OCI-LY3 (cell line): Measurements from ENCODE around the gene ADNP.

ENCODE experiments used
- H2AFZ ChIP-seq: fragments of 200-600, 300-600 bp; shearing (Covaris generic); 2 replicates; pipeline ENCODE4 v1.6.0; 2014; ENCODE audit warnings: antibody characterized with exemption, low read depth, low read length
- H3K27ac ChIP-seq: fragments of 200-600, 300-600 bp; sonication (generic); 2 replicates; pipeline ENCODE4 v1.5.1; 2014; ENCODE audit warnings: mild to moderate bottlenecking, low read length, moderate library complexity, mixed read lengths
- H3K27me3 ChIP-seq: fragments of 200-600, 300-600 bp; sonication (generic); 2 replicates; pipeline ENCODE4 v1.6.1; 2014; ENCODE audit warnings: low read depth, low read length, mixed read lengths
- H3K36me3 ChIP-seq: fragments of 200-600, 300-600 bp; sonication (generic); replicated peaks from 2 replicates; pipeline ENCODE3; 2014; ENCODE audit warnings: low read depth, low read length, mixed read lengths
- H3K4me1 ChIP-seq: fragments of 300-600, 200-600 bp; sonication (generic); 2 replicates; pipeline ENCODE4 v1.6.1; 2014; ENCODE audit warnings: low read length, mixed read lengths
- H3K4me2 ChIP-seq: fragments of 200-600, 300-600 bp; sonication (generic); 2 replicates; pipeline ENCODE4 v1.6.1; 2014; ENCODE audit warnings: low read length, mixed read lengths
- H3K4me3 ChIP-seq: fragments of 300-600, 200-600 bp; sonication (generic); 2 replicates; pipeline ENCODE4 v1.5.1; 2014; ENCODE audit warnings: antibody characterized with exemption, mild to moderate bottlenecking, low read length, moderate library complexity
- H3K79me2 ChIP-seq: fragments of 300-600, 200-600 bp; shearing (Covaris generic); 2 replicates; pipeline ENCODE4 v1.6.1; 2014; ENCODE audit warnings: mild to moderate bottlenecking, low read length, mixed read lengths
- H3K9ac ChIP-seq: fragments of 300-600, 200-600 bp; shearing (Covaris generic); 2 replicates; pipeline ENCODE4 v1.6.0; 2014; ENCODE audit warnings: mild to moderate bottlenecking, low read length, moderate library complexity
- H3K9me3 ChIP-seq: fragments of 200-600, 300-600 bp; shearing (Covaris generic); 2 replicates; pipeline ENCODE4 v1.6.1; 2014; ENCODE audit warnings: low read length, mixed read lengths; ENCODE audit not compliant: insufficient read depth
- H4K20me1 ChIP-seq: fragments of 200-600, 300-600 bp; sonication (generic); 2 replicates; pipeline ENCODE4 v1.6.1; 2016; ENCODE audit warnings: low read length, mixed read lengths; ENCODE audit not compliant: insufficient read depth
- EZH2phosphoT487 ChIP-seq: fragments of 200-600 bp; shearing (Covaris generic); IDR thresholded peaks from 2 replicates; pipeline ENCODE4 v1.6.1; 2018; ENCODE audit warnings: antibody characterized with exemption, mixed run types, low read depth
- TF ChIP-seq, protein P1 (sequence below): fragments of 200-600, 300-600 bp; sonication (generic); IDR thresholded peaks from 2 replicates; pipeline ENCODE4 v1.5.1; 2014; ENCODE audit warnings: antibody characterized with exemption, low read length, low read depth

ADNP gene

DNA sequence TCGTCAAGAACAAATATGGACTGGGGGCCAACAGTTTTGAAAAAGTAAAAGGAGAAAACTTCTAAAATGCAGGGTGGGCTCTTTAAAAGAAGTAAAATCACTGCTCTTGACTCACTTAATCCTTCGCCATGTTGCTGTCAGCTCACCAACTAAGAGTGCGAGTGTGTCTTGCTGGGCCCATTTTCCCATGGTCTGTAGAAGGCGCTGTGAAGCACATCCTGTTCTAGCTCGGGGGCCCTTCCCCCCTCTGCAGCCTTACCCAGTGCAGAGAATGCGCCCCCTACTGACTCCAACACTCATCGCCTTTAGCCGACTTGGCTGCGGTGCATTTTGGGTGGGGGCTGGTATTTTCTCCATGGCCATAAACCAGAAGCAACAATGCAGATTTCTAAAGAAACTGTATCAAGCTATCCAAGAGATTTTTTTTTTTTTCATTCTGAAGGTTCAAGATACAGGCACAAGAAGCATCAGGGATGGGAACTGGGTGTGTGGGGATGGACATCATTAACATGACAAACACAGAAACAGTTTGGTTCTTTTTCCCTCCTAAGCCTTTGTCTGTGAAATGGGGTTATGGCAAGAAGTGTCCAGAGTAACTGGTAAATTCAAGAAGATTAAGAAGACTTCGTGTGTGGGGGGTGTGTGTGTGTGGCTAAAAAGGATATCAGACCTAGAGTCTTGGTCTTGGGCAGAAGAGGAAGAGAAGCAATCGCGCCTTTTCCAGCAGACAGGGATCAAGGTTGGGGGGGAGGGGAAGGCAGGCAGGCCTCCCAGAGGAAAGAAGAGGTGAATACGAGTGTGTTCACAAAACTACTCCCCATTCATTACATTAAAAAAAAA, 1.7 kb downstream of the ADNP start:
- Histone ChIP-seq H3K9me3 (no peaks in the 10 kb centered on the region), H3K4me2 (peak overlapping the region; percentile 86), H3K27ac (peak overlapping the region; percentile 81), H4K20me1 (peaks cover 40% of the 10 kb centered on the region), H2AFZ (no peak overlapping the region), H3K36me3 (peaks cover 66% of the 10 kb centered on the region), H3K4me3 (peak overlapping the region; percentile 78), H3K79me2 (peaks cover 65% of the 10 kb centered on the region), H3K9ac (peak overlapping the region; percentile 97), H3K27me3 (no peaks in the 10 kb centered on the region), H3K4me1 (peaks cover 24% of the 10 kb centered on the region)
- TF ChIP-seq EZH2phosphoT487: no peak
- TF ChIP-seq, protein P1, sequence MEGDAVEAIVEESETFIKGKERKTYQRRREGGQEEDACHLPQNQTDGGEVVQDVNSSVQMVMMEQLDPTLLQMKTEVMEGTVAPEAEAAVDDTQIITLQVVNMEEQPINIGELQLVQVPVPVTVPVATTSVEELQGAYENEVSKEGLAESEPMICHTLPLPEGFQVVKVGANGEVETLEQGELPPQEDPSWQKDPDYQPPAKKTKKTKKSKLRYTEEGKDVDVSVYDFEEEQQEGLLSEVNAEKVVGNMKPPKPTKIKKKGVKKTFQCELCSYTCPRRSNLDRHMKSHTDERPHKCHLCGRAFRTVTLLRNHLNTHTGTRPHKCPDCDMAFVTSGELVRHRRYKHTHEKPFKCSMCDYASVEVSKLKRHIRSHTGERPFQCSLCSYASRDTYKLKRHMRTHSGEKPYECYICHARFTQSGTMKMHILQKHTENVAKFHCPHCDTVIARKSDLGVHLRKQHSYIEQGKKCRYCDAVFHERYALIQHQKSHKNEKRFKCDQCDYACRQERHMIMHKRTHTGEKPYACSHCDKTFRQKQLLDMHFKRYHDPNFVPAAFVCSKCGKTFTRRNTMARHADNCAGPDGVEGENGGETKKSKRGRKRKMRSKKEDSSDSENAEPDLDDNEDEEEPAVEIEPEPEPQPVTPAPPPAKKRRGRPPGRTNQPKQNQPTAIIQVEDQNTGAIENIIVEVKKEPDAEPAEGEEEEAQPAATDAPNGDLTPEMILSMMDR: peak; percentile 100

DNA sequence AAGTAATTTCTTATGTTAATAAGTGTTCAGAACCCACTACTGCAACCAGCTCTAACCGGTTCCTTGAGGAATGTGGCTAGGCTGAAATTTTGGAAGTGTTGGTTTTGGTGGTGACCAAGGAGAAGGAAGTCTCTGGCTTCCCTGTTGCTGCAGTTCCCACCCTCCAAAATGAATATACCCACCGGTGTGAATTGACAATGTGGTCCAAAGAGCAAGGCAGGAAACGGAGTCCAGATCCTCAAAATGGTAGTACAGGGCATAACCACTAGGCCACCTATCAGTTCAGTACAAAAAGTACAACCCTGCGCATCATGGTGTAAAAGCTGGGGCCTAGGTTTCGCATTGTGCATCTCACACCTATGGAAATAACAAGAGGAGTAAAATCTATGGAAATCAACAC, 2.8 kb downstream of the ADNP start:
- TF ChIP-seq, protein P1: no peak
- TF ChIP-seq EZH2phosphoT487: no peak
- H4K20me1 ChIP-seq: peaks cover 51% of the 10 kb centered on the region
- H3K4me2 ChIP-seq: peak overlapping the region; percentile 86
- no peak overlapping the region for H2AFZ ChIP-seq
- H3K79me2 ChIP-seq: peaks cover 75% of the 10 kb centered on the region
- H3K9me3 ChIP-seq: no peaks in the 10 kb centered on the region
- no peak overlapping the region for H3K27ac ChIP-seq
- peaks cover 24% of the 10 kb centered on the region for H3K4me1 ChIP-seq
- peak overlapping the region; percentile 58; the same call in 1 of the 2 replicates for H3K9ac ChIP-seq
- peak overlapping the region; percentile 78 for H3K4me3 ChIP-seq
- peaks cover 67% of the 10 kb centered on the region for H3K36me3 ChIP-seq
- no peaks in the 10 kb centered on the region for H3K27me3 ChIP-seq

DNA sequence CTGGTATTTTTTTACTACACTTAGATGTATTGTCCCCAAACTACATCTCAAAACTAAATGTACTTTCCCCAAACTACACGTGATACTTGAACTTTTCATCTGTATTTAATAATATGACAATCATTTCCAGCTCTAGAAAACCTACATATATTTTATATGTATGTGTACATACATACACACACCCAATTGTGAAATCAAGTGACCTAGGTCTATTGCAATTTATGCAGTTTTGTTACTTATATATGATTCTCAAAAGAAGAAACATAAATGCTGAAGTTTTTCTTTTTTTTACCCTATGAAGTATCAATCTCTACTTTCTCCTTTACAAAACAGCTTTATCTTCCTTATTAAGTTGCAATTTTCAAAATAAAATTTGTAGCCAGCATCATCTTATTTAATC, 4.7 kb downstream of the ADNP start:
- no peaks in the 10 kb centered on the region for H3K9me3 ChIP-seq
- H3K36me3 ChIP-seq: peaks cover 68% of the 10 kb centered on the region
- H3K9ac ChIP-seq: no peak overlapping the region
- H3K27ac ChIP-seq: no peak overlapping the region
- H3K79me2 ChIP-seq: peaks cover 94% of the 10 kb centered on the region
- H3K4me2 ChIP-seq: no peak overlapping the region
- H3K27me3 ChIP-seq: no peaks in the 10 kb centered on the region
- H4K20me1 ChIP-seq: peaks cover 68% of the 10 kb centered on the region
- H3K4me3 ChIP-seq: no peak overlapping the region
- TF ChIP-seq EZH2phosphoT487: no peak
- TF ChIP-seq, protein P1: no peak
- H3K4me1 ChIP-seq: peaks cover 22% of the 10 kb centered on the region
- H2AFZ ChIP-seq: no peak overlapping the region

DNA sequence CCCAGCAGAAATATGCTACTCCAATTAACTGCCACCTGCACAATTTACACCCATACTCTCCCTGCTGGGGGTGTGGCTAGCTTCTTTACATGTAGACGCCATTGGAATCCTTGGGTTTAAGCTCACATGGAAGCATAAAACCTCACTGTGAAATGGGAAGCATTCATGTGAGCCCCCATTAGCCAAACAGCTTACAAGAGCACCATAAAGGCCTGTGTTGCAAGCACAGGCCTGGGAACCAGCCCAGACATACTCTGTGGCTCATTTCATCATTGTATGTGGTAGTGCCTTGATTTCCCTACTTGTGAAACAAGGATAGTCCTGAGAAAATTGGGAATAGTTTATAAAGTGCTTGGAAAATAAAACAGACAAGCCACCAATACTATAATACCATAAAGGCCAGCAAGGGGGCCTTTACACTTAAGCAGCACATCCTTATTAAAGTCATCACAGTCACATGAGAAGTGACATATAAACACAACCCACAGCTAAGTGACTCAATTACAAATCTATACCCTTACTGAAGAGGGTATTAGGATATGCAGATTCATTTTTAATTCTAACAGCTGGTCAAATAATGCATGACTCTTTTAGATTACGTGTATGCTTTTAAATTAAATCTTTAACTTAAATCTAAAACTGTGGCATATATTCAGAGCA, 6.8 kb downstream of the ADNP start:
- Histone ChIP-seq H3K27ac (no peak overlapping the region), H2AFZ (no peak overlapping the region), H3K4me3 (no peak overlapping the region), H3K4me1 (peaks cover 23% of the 10 kb centered on the region), H3K36me3 (peaks cover 79% of the 10 kb centered on the region), H3K27me3 (no peaks in the 10 kb centered on the region), H3K9ac (no peak overlapping the region), H3K9me3 (no peaks in the 10 kb centered on the region), H3K79me2 (peaks cover 99% of the 10 kb centered on the region), H3K4me2 (no peak overlapping the region), H4K20me1 (peaks cover 85% of the 10 kb centered on the region)
- TF ChIP-seq, protein P1: no peak
- TF ChIP-seq EZH2phosphoT487: no peak
